Common myeloid progenitor, CD34-positive (primary cell): ENCODE measurements around the gene SYMPK.

Source experiments
- CTCF ChIA-PET: fragments of 350-600 bp; sonication (Branson Sonifier 250); formaldehyde crosslinking; loops from one replicate; lab custom pipeline; 2021; ENCODE audit warnings: antibody characterized with exemption; lab: Charles Lee
- POLR2A ChIA-PET: fragments of 350-600 bp; sonication (Branson Sonifier 250); formaldehyde crosslinking; loops from one replicate; lab custom pipeline; 2021; ENCODE audit warnings: antibody characterized with exemption; lab: Charles Lee
- DNase-seq, 3 donors: peaks; one replicate each; pipeline versions ENCODE4 v3.0.0 to v3.0.0-alpha.2; 2013
- H3K27ac ChIP-seq, 2 experiments: 1 replicate in 1 of 2; 2 replicates in 1 of 2; pipeline ENCODE4 v1.7.0; 2013; ENCODE audit warnings: inconsistent platforms in 2 of 2, low read length in 2 of 2, mild to moderate bottlenecking in 2 of 2, low read depth in 1 of 2, moderate library complexity in 1 of 2; ENCODE audit not compliant: severe bottlenecking in 2 of 2, insufficient read depth in 1 of 2, poor library complexity in 1 of 2
- H3K27me3 ChIP-seq, 5 experiments: replicated peaks in 2 of 5; 1 replicate in 3 of 5; 2 replicates in 2 of 5; pipeline versions ENCODE4 v1.6.1 to v1.7.0; 2013; ENCODE audit warnings: low read length in 4 of 5, mild to moderate bottlenecking in 2 of 5, moderate library complexity in 2 of 5, inconsistent platforms in 1 of 5; ENCODE audit not compliant: insufficient read depth in 5 of 5, control insufficient read depth in 4 of 5
- H3K36me3 ChIP-seq, 4 experiments: 1 replicate in 2 of 4; 2 replicates in 2 of 4; pipeline versions ENCODE4 v1.6.1 to v1.7.0; 2013; ENCODE audit warnings: low read length in 3 of 4, control low read depth in 1 of 4, mild to moderate bottlenecking in 1 of 4; ENCODE audit not compliant: control insufficient read depth in 4 of 4, insufficient read depth in 4 of 4
- H3K4me1 ChIP-seq, 4 experiments: 1 replicate in 3 of 4; 2 replicates in 1 of 4; pipeline versions ENCODE4 v1.6.1 to v1.7.1; 2013; ENCODE audit warnings: low read length in 3 of 4, mild to moderate bottlenecking in 3 of 4, control low read depth in 1 of 4, inconsistent platforms in 1 of 4, moderate library complexity in 1 of 4; ENCODE audit not compliant: control insufficient read depth in 4 of 4, insufficient read depth in 4 of 4; ENCODE audit errors: control extremely low read depth in 1 of 4
- H3K4me3 ChIP-seq, 7 experiments: 1 replicate in 4 of 7; 2 replicates in 3 of 7; pipeline versions ENCODE4 v1.5.1 to v1.7.0; 2013; ENCODE audit warnings: mild to moderate bottlenecking in 7 of 7, low read length in 6 of 7, moderate library complexity in 6 of 7, inconsistent platforms in 2 of 7, low read depth in 2 of 7, control low read depth in 1 of 7; ENCODE audit not compliant: insufficient read depth in 4 of 7, control insufficient read depth in 1 of 7; ENCODE audit errors: extremely low read depth in 1 of 7
- H3K9me3 ChIP-seq, 5 experiments: 1 replicate in 4 of 5; 2 replicates in 1 of 5; pipeline versions ENCODE4 v1.6.1 to v1.7.1; 2013; ENCODE audit warnings: low read length in 4 of 5, mild to moderate bottlenecking in 2 of 5, inconsistent platforms in 1 of 5, low read depth in 1 of 5, moderate library complexity in 1 of 5; ENCODE audit not compliant: control insufficient read depth in 4 of 5, insufficient read depth in 2 of 5; ENCODE audit errors: control extremely low read depth in 1 of 5
- WGBS: methylation state at CpG from one replicate; pipeline ENCODE4 v1.1.5; 2013; ENCODE audit not compliant: insufficient coverage; 5-methylcytosine and 5-hydroxymethylcytosine counted together

SYMPK gene

DNA sequence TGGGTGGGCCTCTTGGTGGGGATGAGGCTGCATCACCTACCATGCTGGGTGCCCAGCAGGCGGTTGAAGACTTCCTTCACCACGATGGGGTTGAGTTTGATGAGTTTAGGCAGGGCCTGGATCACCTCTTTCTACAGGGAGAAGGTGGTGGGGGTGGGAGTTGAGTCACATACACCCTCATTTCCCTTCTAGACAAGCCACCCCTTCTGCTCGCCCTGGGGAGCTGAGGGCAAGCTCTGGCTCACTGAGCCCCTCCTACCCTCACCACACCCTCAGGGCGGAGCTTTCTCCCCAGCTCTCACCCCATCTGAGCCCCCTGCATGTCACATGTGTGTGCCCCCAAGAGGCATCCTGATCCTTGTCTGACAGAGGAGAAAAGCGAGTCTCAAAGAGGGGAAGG lies 40.2 kb downstream of the SYMPK start:
- H3K4me3 ChIP-seq: no peak overlapping the region
- H3K9me3 ChIP-seq: no peaks in the 10 kb centered on the region
- CTCF ChIA-PET: no interaction called here
- no peaks in the 10 kb centered on the region for H3K4me1 ChIP-seq
- no peak for DNase-seq
- POLR2A ChIA-PET: no interaction called here
- WGBS: 83% methylated on average over 1 of the region's 5 CpGs
- H3K27me3 ChIP-seq: no peaks in the 10 kb centered on the region
- no peak overlapping the region for H3K27ac ChIP-seq
- peaks cover 15 to 86% (median 54%) of the 10 kb centered on the region in 4 experiments for H3K36me3 ChIP-seq

DNA sequence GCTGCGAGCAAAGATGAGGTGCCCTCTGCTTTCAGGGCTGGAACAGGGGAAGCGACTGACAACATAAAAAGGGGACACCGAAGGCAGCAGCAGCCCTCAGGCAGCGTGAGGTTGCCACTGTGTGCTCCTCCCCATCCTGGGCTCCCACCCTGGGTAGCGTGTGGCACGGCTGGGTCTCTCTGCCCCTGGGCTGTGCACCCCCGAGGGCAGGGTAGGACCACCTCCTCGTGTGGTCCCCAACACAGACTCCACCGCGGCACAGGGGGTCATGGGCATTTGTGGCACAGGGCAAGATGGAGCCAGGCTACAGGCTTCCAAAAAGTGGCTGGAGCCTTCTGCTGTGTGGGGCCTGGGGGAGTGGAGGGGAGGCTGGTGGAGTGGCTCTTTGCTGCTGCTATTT lies 41.4 kb downstream of the SYMPK start:
- Histone ChIP-seq H3K9me3 (no peaks in the 10 kb centered on the region), H3K27me3 (no peaks in the 10 kb centered on the region), H3K36me3 (peaks cover 15 to 75% (median 47%) of the 10 kb centered on the region in 4 experiments), H3K4me1 (peaks cover 0 to 8% (median 5%) of the 10 kb centered on the region in 4 experiments), H3K4me3 (no peak overlapping the region), H3K27ac (no peak overlapping the region)
- ChIA-PET POLR2A (no interaction called here), CTCF (no interaction called here)
- 91% methylated on average over 10 of the region's 10 CpGs for WGBS
- DNase-seq: no peak

DNA sequence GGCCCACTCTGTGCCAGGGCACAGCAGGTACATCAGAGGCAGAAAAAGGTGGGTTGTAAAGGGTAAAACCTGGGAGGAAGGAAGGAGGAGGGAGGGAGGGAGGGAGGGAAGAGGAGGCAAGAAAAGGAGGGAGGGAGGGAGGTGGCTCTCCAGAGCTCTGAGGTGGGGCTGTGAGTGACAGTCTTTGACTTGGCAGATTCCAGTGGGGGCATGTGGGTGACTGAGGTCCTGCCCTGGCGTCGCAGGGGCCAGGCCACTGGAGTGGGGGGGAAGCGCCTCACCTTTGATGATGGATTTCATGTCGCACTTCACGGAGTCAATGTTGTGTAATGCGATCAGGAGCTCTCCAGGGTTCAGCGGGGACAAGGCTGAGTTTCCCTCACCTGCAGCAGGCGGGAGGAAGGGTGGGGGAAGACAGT lies 41.8 kb downstream of the SYMPK start:
- peaks cover 0 to 12% (median 9%) of the 10 kb centered on the region in 4 experiments for H3K4me1 ChIP-seq
- no peak for DNase-seq
- WGBS: 94% methylated on average over 5 of the region's 8 CpGs
- CTCF ChIA-PET: no interaction called here
- H3K27ac ChIP-seq: no peak overlapping the region
- H3K36me3 ChIP-seq: peaks cover 15 to 71% (median 43%) of the 10 kb centered on the region in 4 experiments
- no peaks in the 10 kb centered on the region for H3K9me3 ChIP-seq
- POLR2A ChIA-PET: no interaction called here
- H3K27me3 ChIP-seq: no peaks in the 10 kb centered on the region
- no peak overlapping the region for H3K4me3 ChIP-seq

DNA sequence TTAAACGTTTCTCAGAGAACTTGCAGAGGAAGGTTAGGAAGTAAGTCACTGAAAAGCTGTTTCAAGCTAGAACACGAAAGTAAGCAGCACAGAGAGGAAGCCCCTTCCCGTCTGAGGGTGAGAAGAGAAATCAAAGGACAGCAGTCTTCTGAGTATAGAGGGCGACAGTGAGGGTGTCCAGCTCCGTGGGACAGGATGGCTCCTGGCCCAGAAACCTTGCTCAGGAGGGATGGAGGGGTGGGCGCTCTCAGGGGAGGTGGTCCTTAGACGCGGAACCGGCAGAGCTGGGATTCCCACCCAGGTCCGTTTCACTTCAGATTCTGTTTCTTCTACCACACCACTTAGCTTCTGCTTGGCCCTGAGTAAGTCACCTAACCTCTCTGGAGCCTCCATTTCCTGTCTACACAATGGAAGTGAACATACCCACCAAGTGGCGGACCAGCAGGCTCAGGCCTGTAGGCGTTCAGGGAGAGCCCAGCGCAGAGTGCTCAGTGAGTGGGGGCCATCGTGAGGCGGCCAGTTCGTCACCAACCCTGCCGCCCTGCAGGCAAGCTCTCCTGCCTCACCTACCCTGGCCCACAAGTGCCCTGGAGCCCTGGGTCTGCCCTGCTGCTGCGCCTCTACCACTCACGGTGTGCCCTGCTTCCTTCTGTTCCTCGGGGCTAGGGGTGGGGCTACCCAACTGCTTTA lies 42.4 kb downstream of the SYMPK start:
- Histone ChIP-seq H3K9me3 (no peaks in the 10 kb centered on the region), H3K4me1 (peaks cover 0 to 18% (median 15%) of the 10 kb centered on the region in 4 experiments), H3K27ac (no peak overlapping the region), H3K27me3 (no peaks in the 10 kb centered on the region), H3K4me3 (no peak overlapping the region), H3K36me3 (peaks cover 15 to 65% (median 37%) of the 10 kb centered on the region in 4 experiments)
- ChIA-PET CTCF (interaction anchor here (1.5 kb wide), 1 partner anchor 59 kb away, joined by 4 read pairs; no protein-coding TSS in a partner anchor), POLR2A (interaction anchor here (0.6 kb wide), 1 partner anchor 49 kb away, joined by 3 read pairs; no protein-coding TSS in a partner anchor)
- no peak for DNase-seq
- WGBS: 94% methylated on average over 17 of the region's 20 CpGs

DNA sequence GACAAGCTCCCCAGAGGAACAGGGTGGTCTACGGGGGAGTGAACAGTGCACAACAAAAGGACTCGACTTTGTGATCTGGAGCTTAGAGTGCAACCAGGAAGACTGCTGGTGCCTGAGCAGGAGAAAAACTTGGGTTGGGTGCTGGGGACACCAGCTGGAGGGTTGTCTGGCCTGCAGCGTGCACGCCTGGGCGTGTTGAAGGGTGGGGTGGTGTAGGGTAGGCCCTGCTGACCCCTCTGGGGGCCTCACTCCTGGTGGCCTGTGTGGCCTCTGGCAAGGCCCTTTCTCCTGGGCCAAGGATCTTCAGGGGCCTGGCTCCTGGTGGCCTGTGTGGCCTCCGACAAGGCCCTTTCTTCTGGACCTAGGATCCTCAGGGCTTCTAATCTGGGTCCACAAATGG lies 43.2 kb downstream of the SYMPK start:
- Histone ChIP-seq H3K4me1 (peaks cover 0 to 24% (median 21%) of the 10 kb centered on the region in 4 experiments), H3K9me3 (no peaks in the 10 kb centered on the region), H3K27me3 (no peaks in the 10 kb centered on the region), H3K4me3 (no peak overlapping the region), H3K27ac (no peak overlapping the region), H3K36me3 (peaks cover 13 to 57% (median 34%) of the 10 kb centered on the region in 4 experiments)
- POLR2A ChIA-PET: no interaction called here
- DNase-seq: no peak
- CTCF ChIA-PET: interaction anchor here (1.5 kb wide), 1 partner anchor 60 kb away, joined by 4 read pairs; no protein-coding TSS in a partner anchor
- 98% methylated on average over 4 of the region's 6 CpGs for WGBS

DNA sequence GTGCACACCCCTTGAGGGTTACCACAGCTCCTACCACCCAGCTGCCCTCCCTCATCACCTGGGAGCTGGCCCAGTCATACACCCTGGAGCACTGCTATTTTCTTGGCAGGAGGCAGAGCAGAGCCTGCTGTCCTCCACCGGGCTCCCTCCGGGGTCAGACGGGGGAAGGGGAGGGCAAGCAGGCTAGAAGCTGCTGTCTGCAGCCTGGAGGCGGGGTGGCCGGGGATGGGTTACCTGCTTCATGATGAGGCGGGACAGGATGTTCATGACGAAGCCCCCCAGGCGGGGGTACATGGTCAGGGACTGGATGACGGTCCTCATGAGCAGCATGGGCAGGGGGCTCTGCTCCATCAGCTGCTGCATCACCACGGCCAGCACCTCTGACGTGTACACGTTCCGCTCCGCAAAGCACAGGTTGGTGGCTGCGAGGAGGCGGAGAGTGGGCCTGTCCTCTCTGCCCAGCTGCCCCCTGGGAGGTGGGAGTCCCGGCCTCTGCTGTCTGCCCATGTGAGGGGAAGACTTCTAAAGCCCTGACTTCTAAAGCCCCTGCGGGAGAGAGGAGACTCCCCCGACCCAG lies 45.1 kb downstream of the SYMPK start:
- Histone ChIP-seq H3K9me3 (no peaks in the 10 kb centered on the region), H3K27me3 (no peaks in the 10 kb centered on the region), H3K36me3 (peaks cover 6 to 38% (median 25%) of the 10 kb centered on the region in 4 experiments), H3K4me3 (no peak overlapping the region), H3K4me1 (peaks cover 0 to 26% (median 25%) of the 10 kb centered on the region in 4 experiments), H3K27ac (no peak overlapping the region)
- POLR2A ChIA-PET: interaction anchor here (1.2 kb wide), 1 partner anchor 19 kb away, joined by 3 read pairs; no protein-coding TSS in a partner anchor
- CTCF ChIA-PET: interaction anchor here (1.1 to 3.0 kb wide), 16 partner anchors 8 to 68 kb away, joined by 3 to 17 read pairs (median 5); partner anchors contain the start of genes DMWD and IRF2BP1
- DNase-seq: no peak
- 96% methylated on average over 13 of the region's 19 CpGs for WGBS
